ENCODE measurements around the gene RPP25. TPM values are rescaled to one million over a fixed set of nuclear protein-coding genes. Genes with fewer than 3 reads are reported as not detected.
A peak's percentile ranks its signal among the peaks of the same experiment; 100 is the strongest.

RPP25 gene
- total and polyA plus RNA-seq, 4 donors, result 2.2 to 3.3 (median 2.3) TPM

- DNase-seq (ENCODE audit: low spot score), result no peak
- H3K27ac ChIP-seq (ENCODE audit: low read depth in 1 of 2, low read length in 2 of 2), result no peak overlapping the region
- H3K9me3 ChIP-seq (ENCODE audit: control insufficient read depth in 4 of 4, low read length in 3 of 4), result no peaks in the 10 kb centered on the region
- peaks cover 0 to 3% (median under 1%) of the 10 kb centered on the region in 4 donors for H3K4me1 ChIP-seq (ENCODE audit: control insufficient read depth in 4 of 4, insufficient read depth in 4 of 4, low read length in 3 of 4)
- TF ChIP-seq CTCF (IDR thresholded peaks at IDR 0.05; ENCODE audit: low read depth, low read length, missing input control) (no peak), EGR1 (IDR thresholded peaks at IDR 0.05; ENCODE audit: low read depth in 2 of 2) (no peak), SP1 (IDR thresholded peaks at IDR 0.05) (peak; percentile 25), RXRA (IDR thresholded peaks at IDR 0.05) (peak in 1 of 2 donors; percentile 50), HNF4G (IDR thresholded peaks at IDR 0.05) (no peak), NR2F2 (IDR thresholded peaks at IDR 0.05) (no peak), JUND (IDR thresholded peaks at IDR 0.05) (no peak), FOXA2 (IDR thresholded peaks at IDR 0.05) (peak; percentile 54), RAD21 (IDR thresholded peaks at IDR 0.05) (no peak), HNF4A (conservative IDR thresholded peaks at IDR 0.05) (peak; percentile 9 to 13), TAF1 (conservative IDR thresholded peaks at IDR 0.05) (no peak), GABPA (IDR thresholded peaks at IDR 0.05 in 1 of 2, conservative IDR thresholded peaks at IDR 0.05 in 1 of 2) (no peak), MAX (IDR thresholded peaks at IDR 0.05) (no peak), FOXA1 (IDR thresholded peaks at IDR 0.05) (no peak), YY1 (IDR thresholded peaks at IDR 0.05) (no peak)
- TF ChIP-seq, protein P1, sequence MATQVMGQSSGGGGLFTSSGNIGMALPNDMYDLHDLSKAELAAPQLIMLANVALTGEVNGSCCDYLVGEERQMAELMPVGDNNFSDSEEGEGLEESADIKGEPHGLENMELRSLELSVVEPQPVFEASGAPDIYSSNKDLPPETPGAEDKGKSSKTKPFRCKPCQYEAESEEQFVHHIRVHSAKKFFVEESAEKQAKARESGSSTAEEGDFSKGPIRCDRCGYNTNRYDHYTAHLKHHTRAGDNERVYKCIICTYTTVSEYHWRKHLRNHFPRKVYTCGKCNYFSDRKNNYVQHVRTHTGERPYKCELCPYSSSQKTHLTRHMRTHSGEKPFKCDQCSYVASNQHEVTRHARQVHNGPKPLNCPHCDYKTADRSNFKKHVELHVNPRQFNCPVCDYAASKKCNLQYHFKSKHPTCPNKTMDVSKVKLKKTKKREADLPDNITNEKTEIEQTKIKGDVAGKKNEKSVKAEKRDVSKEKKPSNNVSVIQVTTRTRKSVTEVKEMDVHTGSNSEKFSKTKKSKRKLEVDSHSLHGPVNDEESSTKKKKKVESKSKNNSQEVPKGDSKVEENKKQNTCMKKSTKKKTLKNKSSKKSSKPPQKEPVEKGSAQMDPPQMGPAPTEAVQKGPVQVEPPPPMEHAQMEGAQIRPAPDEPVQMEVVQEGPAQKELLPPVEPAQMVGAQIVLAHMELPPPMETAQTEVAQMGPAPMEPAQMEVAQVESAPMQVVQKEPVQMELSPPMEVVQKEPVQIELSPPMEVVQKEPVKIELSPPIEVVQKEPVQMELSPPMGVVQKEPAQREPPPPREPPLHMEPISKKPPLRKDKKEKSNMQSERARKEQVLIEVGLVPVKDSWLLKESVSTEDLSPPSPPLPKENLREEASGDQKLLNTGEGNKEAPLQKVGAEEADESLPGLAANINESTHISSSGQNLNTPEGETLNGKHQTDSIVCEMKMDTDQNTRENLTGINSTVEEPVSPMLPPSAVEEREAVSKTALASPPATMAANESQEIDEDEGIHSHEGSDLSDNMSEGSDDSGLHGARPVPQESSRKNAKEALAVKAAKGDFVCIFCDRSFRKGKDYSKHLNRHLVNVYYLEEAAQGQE (IDR thresholded peaks at IDR 0.05), result no peak
- TF ChIP-seq, protein P2, sequence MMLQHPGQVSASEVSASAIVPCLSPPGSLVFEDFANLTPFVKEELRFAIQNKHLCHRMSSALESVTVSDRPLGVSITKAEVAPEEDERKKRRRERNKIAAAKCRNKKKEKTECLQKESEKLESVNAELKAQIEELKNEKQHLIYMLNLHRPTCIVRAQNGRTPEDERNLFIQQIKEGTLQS (IDR thresholded peaks at IDR 0.05), result no peak
- TF ChIP-seq, protein P3, sequence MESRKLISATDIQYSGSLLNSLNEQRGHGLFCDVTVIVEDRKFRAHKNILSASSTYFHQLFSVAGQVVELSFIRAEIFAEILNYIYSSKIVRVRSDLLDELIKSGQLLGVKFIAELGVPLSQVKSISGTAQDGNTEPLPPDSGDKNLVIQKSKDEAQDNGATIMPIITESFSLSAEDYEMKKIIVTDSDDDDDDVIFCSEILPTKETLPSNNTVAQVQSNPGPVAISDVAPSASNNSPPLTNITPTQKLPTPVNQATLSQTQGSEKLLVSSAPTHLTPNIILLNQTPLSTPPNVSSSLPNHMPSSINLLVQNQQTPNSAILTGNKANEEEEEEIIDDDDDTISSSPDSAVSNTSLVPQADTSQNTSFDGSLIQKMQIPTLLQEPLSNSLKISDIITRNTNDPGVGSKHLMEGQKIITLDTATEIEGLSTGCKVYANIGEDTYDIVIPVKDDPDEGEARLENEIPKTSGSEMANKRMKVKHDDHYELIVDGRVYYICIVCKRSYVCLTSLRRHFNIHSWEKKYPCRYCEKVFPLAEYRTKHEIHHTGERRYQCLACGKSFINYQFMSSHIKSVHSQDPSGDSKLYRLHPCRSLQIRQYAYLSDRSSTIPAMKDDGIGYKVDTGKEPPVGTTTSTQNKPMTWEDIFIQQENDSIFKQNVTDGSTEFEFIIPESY (IDR thresholded peaks at IDR 0.05), result no peak
- H3K36me3 ChIP-seq (ENCODE audit: control insufficient read depth in 4 of 4, insufficient read depth in 3 of 4, low read depth in 1 of 4, low read length in 3 of 4), result peaks cover 12 to 41% (median 21%) of the 10 kb centered on the region in 4 donors
- WGBS, result 61% methylated on average over 5 of the region's 5 CpGs
- no peak overlapping the region for H3K4me3 ChIP-seq (ENCODE audit: low read depth in 1 of 3, low read length in 3 of 3)
- H3K9ac ChIP-seq (ENCODE audit: low read depth in 1 of 2, low read length in 2 of 2), result no peak overlapping the region
- no peaks in the 10 kb centered on the region for H3K27me3 ChIP-seq (ENCODE audit: control insufficient read depth in 4 of 4, insufficient read depth in 4 of 4, low read length in 3 of 4)
Measured at GRCh38 chr15:74928771-74929198, 27.8 kb downstream of the RPP25 start.

All from liver (tissue), 9 donors.